Lower lobe of right lung (tissue), 2 donors: ENCODE measurements around the gene HOXD8. TPM values are rescaled to one million over a fixed set of nuclear protein-coding genes. Genes with fewer than 3 reads are reported as not detected.

Source experiments
- ATAC-seq, 2 donors: fragments of 200-7000 bp; cut with Tn5 transposase; one replicate each; pipeline ENCODE4 v1.9.1; 2020 to 2022; ENCODE audit warnings: mild to moderate bottlenecking in 2 of 2, moderate library complexity in 2 of 2
- DNase-seq: peaks from one replicate; pipeline ENCODE4 v3.0.0-alpha.2; 2020
- H3K27ac ChIP-seq: fragments of 200-600 bp; one replicate; pipeline ENCODE4 v1.8.0; 2022
- H3K27me3 ChIP-seq: fragments of 200-600 bp; one replicate; pipeline ENCODE4 v1.8.0; 2022; ENCODE audit warnings: low read depth
- H3K36me3 ChIP-seq: fragments of 200-600 bp; one replicate; pipeline ENCODE4 v1.8.0; 2022; ENCODE audit warnings: mild to moderate bottlenecking
- H3K4me1 ChIP-seq: fragments of 200-600 bp; one replicate; pipeline ENCODE4 v1.8.0; 2022
- H3K4me3 ChIP-seq: fragments of 200-600 bp; one replicate; pipeline ENCODE4 v1.8.0; 2022; ENCODE audit warnings: mild to moderate bottlenecking
- H3K9me3 ChIP-seq: fragments of 200-600 bp; one replicate; pipeline ENCODE4 v1.8.0; 2022
- intact Hi-C: fragments of 100-400 bp; cut with DNase I; formaldehyde crosslinking; loops from one replicate; pipeline ENCODE4 v1.11.0; 2022
- total RNA-seq: library from RNA; stranded (reverse); fragmentation: NEBNext Ultra II Directional; extraction: Animal tissue kit (Norgen Biotek cat#: 25700); gene quantifications from one replicate; pipeline ENCODE4 v1.2.1, GENCODE V29; 2021
- TF ChIP-seq, protein P1 (sequence below): fragments of 200-600 bp; IDR thresholded peaks from one replicate; pipeline ENCODE4 v1.8.0; 2022; ENCODE audit warnings: antibody characterized with exemption, mild to moderate bottlenecking
- donor health status: DM: no; HTN: yes; CAD: no; lungs with severe emphysema.

Gene HOXD8
- total RNA-seq, 1 donor from 2014 or later: 2.3 TPM

DNA sequence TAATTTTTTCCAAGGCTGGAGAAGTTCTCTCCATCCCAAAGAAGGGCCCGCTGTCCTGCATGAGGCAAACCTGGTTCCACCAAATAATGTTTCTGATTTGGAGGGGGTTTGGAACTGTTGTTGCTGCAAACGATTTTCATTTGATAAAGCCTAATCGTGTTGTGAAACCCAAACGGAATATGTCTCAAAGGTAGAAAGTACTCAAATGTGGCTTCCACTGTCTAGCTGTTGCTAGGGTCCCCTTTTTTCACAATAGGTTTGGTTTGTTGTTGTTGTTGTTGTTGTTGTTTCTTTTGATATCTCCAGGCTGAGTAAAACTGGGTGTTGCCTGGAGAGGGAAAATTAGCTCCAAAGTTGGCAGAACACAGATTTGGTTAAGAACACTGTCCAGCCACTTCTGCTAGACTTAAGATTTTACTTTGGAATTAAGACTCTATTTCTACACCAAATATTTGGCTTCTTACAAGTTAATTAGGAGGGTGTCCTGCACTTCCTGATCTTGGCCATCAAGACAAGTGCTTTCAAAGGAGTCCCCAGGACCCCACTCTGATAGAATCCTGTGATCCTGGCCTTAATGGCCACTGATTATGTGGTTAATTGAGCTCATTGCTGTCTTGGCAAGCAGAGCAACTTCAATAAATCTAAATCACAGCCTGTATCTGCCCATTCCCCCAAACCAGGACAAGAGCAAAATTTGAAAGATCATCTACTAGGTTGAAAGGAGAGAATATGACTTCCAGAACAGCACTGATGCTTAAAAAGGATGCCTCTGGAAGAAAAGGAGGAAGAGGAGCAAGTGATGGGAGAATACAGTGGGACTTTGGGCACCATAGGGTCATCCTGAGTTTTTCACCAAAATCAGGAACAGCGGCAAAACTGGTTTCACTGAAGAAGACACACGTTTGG is 40.3 kb upstream of the HOXD8 start:
- H3K4me1 ChIP-seq: peaks cover 19% of the 10 kb centered on the region
- intact Hi-C loops: no loop called here
- TF ChIP-seq, protein P1, sequence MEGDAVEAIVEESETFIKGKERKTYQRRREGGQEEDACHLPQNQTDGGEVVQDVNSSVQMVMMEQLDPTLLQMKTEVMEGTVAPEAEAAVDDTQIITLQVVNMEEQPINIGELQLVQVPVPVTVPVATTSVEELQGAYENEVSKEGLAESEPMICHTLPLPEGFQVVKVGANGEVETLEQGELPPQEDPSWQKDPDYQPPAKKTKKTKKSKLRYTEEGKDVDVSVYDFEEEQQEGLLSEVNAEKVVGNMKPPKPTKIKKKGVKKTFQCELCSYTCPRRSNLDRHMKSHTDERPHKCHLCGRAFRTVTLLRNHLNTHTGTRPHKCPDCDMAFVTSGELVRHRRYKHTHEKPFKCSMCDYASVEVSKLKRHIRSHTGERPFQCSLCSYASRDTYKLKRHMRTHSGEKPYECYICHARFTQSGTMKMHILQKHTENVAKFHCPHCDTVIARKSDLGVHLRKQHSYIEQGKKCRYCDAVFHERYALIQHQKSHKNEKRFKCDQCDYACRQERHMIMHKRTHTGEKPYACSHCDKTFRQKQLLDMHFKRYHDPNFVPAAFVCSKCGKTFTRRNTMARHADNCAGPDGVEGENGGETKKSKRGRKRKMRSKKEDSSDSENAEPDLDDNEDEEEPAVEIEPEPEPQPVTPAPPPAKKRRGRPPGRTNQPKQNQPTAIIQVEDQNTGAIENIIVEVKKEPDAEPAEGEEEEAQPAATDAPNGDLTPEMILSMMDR: no peak
- peaks cover 98% of the 10 kb centered on the region for H3K27me3 ChIP-seq
- no peaks in the 10 kb centered on the region for H3K9me3 ChIP-seq
- no peak overlapping the region for H3K27ac ChIP-seq
- H3K36me3 ChIP-seq: no peaks in the 10 kb centered on the region
- H3K4me3 ChIP-seq: no peak overlapping the region
- no peak for ATAC-seq
- DNase-seq: no peak

DNA sequence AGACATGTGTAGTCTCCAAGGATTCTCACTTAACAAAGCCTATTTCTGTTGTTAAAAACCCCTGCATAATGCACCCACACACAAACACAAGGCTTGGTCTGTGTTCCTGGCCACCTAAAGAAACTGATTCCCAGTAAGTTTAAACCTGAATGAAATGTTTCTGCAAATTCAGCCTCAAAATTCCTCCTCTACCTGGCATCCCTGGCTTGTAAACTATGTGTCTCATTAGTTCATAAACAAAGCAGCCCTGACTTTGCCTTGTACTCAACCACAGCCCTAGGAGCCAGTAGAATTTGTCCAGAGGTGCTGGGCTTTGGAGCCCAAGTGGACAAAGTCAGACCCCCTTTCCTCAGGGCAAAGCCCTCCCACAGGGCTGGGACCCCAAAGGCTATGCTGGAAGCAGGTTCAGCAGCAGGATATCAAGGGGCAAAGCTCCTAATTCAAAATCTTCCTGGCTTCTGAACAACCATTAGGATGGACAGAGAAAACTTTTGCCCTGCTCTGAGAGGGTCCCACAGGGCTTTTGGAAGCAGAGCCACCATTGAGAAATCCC is 39.6 kb upstream of the HOXD8 start:
- Histone ChIP-seq H3K9me3 (no peaks in the 10 kb centered on the region), H3K36me3 (no peaks in the 10 kb centered on the region), H3K4me1 (peaks cover 19% of the 10 kb centered on the region), H3K27me3 (peaks cover 98% of the 10 kb centered on the region), H3K27ac (no peak overlapping the region), H3K4me3 (no peak overlapping the region)
- intact Hi-C loops: loop anchor here (10.0 kb wide), 1 partner anchor 395 kb away; no protein-coding TSS in a partner anchor
- TF ChIP-seq, protein P1: no peak
- no peak for ATAC-seq
- DNase-seq: no peak

DNA sequence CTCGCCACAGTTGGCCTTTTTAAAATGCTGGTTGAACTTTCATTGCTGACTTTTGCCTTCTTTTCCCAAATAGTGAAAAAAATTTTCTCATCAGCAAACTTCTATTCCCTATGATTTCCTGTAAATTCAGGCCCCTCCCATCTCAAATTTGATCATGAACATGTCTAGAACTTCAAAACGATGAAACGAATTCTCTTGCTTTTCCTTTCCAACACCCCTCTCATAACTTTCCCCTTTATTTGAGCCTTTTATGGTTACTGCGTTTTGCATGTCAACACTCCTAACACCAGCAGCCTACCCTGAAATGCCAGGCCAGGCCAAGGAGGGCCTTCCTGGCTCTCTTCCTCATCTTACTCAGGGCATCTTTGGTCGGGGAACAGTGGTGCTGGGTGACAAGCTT is 38.6 kb upstream of the HOXD8 start:
- H3K27ac ChIP-seq: no peak overlapping the region
- peaks cover 98% of the 10 kb centered on the region for H3K27me3 ChIP-seq
- TF ChIP-seq, protein P1: no peak
- no peak overlapping the region for H3K4me3 ChIP-seq
- peaks cover 19% of the 10 kb centered on the region for H3K4me1 ChIP-seq
- intact Hi-C loops: loop anchor here (10.0 kb wide), 1 partner anchor 396 kb away; no protein-coding TSS in a partner anchor
- H3K9me3 ChIP-seq: no peaks in the 10 kb centered on the region
- DNase-seq (no peak), ATAC-seq (no peak)
- H3K36me3 ChIP-seq: no peaks in the 10 kb centered on the region

DNA sequence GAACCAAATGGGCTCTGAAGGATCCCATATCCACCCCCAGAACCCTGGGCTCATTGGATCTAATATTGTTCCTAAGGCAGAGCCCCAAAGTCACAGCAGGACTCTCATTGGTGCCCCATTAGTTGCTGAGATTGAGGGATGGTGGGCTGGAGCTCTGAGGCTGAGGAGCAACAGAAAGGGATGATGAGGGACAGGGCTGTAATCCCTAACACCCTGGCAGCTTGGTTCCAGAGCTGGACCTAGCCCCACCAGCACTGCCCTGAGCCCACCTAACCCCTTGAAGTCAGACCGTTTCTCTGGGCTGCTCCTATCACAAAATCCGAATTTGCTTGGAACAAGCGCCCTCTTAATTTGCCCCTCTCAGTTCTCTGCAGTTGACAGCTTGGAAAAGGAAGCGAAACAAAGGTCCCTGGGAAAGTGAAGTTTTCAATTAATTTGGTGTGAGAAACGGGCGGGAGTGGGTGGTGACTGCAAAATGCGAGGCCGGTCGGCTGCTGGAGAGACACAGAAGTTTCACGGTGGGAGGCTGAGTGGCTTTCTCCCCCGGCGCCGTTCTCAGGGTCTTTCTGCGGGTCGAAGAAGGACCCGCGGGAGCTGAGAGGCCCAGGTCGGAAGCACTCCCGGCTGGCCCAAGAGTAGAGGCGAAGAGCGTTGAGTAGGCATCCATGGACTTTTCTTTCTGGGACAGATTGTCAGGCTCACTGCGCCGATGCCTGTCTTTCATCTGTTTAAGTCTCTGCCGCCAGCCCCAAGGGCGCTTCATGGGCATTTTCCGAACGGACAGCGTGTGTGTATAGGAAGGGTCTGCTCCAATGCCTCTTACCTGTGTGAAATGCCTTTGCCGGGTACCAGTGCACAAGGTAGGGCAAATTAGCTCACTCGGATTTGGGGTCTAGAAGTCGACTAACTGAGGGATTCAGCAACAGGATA is 37.9 kb upstream of the HOXD8 start:
- intact Hi-C loops: loop anchor here (10.0 kb wide), 1 partner anchor 397 kb away; no protein-coding TSS in a partner anchor
- no peak for ATAC-seq
- TF ChIP-seq, protein P1: no peak
- Histone ChIP-seq H3K27me3 (peaks cover 98% of the 10 kb centered on the region), H3K4me1 (peaks cover 24% of the 10 kb centered on the region), H3K36me3 (no peaks in the 10 kb centered on the region), H3K9me3 (no peaks in the 10 kb centered on the region), H3K4me3 (no peak overlapping the region), H3K27ac (no peak overlapping the region)
- DNase-seq: no peak
